Activated CD4-positive, alpha-beta T cell treated with anti-CD3 and anti-CD28 coated beads, Interleukin-2, Interleukin-6, amounts not matched to agents 100 ng/mL and 50 ng/mL, durations not matched to agents 16 hours and 8 hours (primary cell): ENCODE results near the gene SREBF1.
A peak's percentile ranks its signal among the peaks of the same experiment; 100 is the strongest.

Experiments
- DNase-seq: peaks from one replicate; pipeline ENCODE4 v3.0.0-alpha.2; 2020

SREBF1 gene

GRCh38 chr17:17822616-17823015 lies 14.2 kb downstream of the SREBF1 start:
- DNase-seq, result no peak

GRCh38 chr17:17822189-17822588 lies 14.6 kb downstream of the SREBF1 start:
- DNase-seq, result no peak

- no peak for DNase-seq
Observed at GRCh38 chr17:17820463-17821158, 16.2 kb downstream of the SREBF1 start.

GRCh38 chr17:17820046-17820445 lies 16.7 kb downstream of the SREBF1 start:
- DNase-seq, result no peak

GRCh38 chr17:17819561-17819995 lies 17.2 kb downstream of the SREBF1 start:
- DNase-seq, result peak; percentile 77

GRCh38 chr17:17819111-17819510 lies 17.7 kb downstream of the SREBF1 start:
- no peak for DNase-seq

GRCh38 chr17:17818088-17818526 lies 18.7 kb downstream of the SREBF1 start:
- no peak for DNase-seq

GRCh38 chr17:17817552-17817947 lies 19.2 kb downstream of the SREBF1 start:
- DNase-seq, result no peak

- no peak for DNase-seq
Observed at GRCh38 chr17:17816831-17817551, 19.8 kb downstream of the SREBF1 start.

- DNase-seq, result no peak
Observed at GRCh38 chr17:17816240-17816814, 20.5 kb downstream of the SREBF1 start.

GRCh38 chr17:17815436-17816200 lies 21.2 kb downstream of the SREBF1 start:
- DNase-seq, result no peak

- no peak for DNase-seq
Observed at GRCh38 chr17:17815062-17815406, 21.8 kb downstream of the SREBF1 start.

GRCh38 chr17:17814162-17815061 lies 22.4 kb downstream of the SREBF1 start:
- no peak for DNase-seq

- no peak for DNase-seq
Observed at GRCh38 chr17:17813725-17814095, 23.1 kb downstream of the SREBF1 start.

- no peak for DNase-seq
Observed at GRCh38 chr17:17813055-17813724, 23.6 kb downstream of the SREBF1 start.

GRCh38 chr17:17812211-17813054 lies 24.4 kb downstream of the SREBF1 start:
- peak; percentile 71 for DNase-seq

GRCh38 chr17:17811381-17812210 lies 25.2 kb downstream of the SREBF1 start:
- no peak for DNase-seq

- no peak for DNase-seq
Observed at GRCh38 chr17:17810895-17811248, 25.9 kb downstream of the SREBF1 start.

GRCh38 chr17:17810084-17810894 lies 26.5 kb downstream of the SREBF1 start:
- no peak for DNase-seq
